ENCODE results near the gene APOC1. TPM values are rescaled to one million over a fixed set of nuclear protein-coding genes. Genes with fewer than 3 reads are reported as not detected.
A peak's percentile ranks its signal among the peaks of the same experiment; 100 is the strongest.

Gene APOC1
- polyA plus RNA-seq, 4 donors = 8.7 to 26.2 (median 10.1) TPM

DNA sequence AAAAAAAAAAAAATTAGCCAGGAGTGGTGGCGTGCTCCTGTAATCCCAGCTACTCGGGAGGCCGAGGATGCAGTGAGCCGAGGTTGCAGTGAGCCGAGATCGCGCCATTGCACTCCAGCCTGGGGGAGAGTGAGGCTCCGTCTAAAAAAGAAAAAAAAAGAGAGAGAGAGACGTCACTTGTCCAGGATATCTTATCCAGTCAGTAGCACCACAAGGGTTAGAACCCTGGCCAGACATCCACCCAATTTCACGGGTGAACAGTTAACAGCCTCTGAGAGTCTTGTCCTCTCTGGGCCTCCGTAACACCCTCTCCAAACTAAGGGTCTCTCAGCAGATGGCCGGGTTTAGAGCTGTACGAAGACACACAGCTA is 39.9 kb downstream of the APOC1 start:
- no peak for DNase-seq (ENCODE audit: low read depth in 4 of 4, low spot score in 2 of 4)

DNA sequence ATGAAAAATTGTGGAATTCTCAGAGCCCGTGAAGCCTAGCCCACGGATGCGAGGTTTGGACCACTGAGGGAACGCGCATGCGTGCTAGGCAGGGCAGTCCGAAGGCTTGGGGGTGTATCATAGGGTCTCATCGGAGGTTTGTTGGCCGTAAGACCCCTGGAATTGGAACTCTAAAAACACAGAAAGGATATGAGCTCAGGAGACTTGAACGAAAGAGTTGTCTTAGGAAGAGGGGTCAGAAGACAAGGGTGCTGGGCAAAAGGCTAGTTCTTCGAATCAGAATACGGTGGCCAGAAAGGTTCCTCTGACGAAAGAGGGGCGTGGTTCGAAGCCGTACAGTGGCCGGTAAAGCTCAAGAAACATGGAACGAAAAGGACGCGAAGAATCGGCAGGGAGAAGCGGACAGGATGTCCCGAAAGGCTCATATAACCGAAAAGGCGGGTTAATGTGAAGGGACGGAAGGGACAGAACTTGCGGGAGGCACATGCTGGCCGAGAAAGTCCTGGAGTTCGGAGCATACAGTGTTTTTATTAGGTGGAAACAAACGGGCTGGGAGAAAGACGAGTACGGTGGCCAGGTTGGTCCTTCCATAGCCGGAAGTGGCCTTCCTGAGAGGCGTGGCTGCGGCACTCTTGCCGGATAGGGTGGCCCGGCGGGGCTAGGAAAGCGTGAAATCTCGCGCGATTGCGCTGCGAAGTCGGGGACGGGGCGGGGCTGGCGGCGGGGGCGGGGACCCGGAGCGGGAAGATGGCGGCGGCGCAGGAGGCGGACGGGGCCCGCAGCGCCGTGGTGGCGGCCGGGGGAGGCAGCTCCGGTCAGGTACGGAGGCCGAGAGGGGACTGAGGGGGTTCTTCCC is 40.5 kb downstream of the APOC1 start, which contains the start of gene CLPTM1:
Gene CLPTM1 (plus strand): TSS at position 732 of the 856 bp plus-strand sequence. CDS start 16 bp downstream, at position 748.
- DNase-seq (ENCODE audit: low read depth in 4 of 4, low spot score in 2 of 4) = peak; percentile 94 to 100 (median 96)

DNA sequence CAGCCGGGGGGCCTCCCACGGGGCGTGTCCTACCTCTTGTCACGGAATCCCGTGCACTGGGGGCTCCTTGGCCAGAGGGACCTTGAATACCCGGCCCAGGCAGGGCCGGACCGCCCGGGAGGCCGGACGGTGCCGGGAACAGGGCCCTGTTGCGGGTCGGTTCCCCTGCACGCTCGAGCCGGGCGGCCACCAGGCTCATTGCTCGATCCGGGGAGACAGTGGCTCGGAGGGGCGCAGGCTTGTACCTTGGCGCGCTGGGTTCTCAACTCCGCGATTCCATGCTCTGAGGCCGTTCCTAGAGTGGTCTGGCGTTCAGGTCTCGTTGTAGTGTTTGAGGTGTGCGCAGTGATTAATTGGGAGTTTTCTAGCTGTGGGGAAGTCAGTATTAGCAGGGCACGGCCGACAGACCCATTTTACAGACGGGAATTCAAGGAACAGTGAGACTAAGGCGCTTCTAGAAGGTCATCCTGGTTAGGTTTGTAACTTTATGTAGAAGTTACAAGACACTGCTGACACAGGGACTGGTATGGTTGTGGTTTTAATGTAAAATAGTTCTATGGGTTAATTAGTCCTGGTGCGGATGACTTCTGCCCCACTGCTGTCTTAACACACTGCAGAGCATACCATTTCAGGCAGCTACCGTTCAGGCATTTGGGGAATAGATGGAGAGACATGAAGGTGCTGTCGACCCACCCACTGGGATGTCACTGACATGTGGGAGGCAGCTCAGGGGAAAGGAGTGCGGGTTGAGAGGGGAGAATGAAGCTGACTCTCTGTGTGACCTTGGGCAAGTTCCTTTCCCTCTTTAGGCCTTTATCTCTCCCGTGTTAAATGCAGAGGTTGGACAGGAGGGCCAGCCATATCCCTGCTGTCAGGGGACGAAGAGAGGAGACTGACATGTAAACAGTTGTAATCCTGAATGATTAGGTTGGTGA is 41.4 kb downstream of the APOC1 start:
- peak in 1 of 4 donors; percentile 5 for DNase-seq (ENCODE audit: low read depth in 4 of 4, low spot score in 2 of 4)

DNA sequence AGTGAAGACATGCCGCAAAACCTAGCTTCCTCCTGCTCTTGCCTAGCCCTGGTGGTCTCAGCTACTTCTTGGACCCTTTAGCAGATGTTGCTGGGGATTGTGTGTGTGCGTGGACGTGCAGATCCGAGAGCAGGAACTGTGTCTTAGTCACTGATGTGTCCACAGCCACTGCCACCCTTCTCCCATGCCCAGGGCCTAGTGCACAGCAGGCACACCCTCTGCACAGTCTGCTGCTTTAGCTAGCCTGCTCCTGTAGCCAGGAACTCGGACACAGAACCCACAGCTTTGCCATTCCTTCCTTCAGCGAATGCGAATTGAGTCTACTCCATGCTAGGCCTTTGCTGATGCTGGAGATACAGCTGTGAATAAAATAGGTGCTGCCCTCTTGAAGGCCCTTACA is 43.1 kb downstream of the APOC1 start:
- DNase-seq (ENCODE audit: low read depth in 4 of 4, low spot score in 2 of 4) = no peak

DNA sequence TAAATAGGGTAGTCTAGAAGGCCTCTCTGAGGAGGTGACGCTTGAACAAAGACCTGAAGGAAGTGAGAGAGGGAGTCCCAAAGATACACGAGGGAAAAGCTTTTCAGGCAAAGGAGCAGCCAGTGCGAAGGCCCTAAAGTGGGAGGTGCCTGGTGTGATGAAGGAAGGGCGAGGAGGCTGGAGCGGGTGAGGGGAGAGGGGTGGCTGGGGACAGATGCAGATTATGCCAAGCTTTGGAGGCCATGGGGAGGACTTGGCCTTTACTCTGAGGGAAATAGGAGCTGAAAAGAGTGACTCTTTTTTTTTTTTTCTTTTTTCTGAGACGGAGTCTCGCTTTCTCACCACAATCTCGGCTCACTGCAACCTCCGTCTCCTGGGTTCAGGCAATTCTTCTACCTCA is 43.7 kb downstream of the APOC1 start:
- DNase-seq (ENCODE audit: low read depth in 4 of 4, low spot score in 2 of 4) = no peak

DNA sequence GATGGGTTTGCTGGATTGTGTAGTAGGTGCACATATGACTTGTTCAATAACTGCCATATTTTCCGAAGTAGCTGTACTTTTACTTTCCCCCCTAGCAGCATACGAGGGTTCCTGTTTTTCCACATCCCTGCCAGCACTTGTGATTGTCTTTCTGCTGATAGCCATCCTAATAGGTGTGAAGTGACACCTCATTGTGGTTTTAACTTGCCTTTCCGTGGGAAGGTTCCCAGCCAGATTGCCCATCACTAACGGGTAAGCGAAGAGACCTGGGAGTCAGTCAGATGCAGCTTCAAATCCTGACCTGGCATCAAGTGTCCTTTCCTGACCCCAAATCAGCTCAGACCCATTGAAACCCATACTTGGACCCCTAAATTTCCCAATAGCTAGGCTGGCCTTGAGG is 45.3 kb downstream of the APOC1 start:
- no peak for DNase-seq (ENCODE audit: low read depth in 4 of 4, low spot score in 2 of 4)

DNA sequence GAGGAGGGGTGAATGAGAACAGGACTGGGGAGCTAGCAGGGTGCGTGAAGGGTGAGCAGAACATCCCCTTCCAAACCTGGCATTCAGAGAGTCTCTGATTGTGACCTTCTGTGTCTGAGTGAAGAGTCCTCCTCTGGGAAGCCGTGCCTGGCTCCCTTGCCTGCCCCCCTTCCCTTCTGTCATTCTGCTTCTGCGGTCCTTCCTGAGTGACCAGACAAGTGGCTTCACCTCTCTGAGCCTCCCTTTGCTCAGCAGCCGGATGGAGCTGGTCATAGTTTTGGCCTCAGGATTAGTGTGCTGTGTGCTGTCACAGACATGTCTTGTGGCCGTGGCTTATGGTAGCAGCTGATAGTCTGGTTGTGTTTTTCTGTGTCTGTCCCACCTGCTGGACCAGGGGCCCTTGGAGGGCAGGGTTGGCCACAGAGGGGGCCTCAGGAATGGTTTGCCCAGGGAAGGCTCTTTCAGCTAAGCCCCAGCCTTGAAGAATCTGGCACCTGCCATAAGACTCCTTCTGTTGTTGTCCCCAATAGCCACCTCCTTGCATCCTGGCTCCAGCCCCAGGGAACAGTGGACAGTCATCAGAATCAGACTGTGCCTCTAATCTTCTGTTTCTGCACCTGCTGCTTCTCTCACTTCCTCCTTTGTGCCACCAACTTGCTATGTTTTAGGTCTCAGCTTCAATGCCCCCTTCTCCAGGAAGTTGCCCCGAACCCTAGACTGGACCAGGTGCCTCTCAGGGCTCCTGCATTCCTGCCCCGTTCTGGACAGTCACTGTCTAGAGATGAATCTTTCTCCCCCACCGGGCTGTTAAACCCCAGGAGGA is 46.7 kb downstream of the APOC1 start:
- DNase-seq (ENCODE audit: low read depth in 4 of 4, low spot score in 2 of 4) = no peak

DNA sequence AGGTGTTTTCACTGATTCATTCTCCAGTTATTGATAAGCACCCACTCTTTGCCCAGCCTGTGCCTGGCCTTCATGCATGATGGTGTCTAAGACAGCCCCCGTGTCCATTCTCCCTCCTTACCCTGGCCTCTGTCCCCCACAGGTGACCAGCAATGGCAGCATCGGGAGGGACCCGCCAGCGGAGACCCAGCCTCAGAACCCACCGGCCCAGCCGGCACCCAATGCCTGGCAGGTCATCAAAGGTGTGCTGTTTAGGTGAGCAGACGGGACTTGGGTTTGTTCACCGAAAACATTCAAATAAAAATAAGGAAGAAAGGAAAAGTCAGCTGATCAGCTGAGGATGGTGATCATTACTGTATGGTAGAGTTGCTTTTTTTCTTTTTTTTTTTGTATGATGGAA is 47.4 kb downstream of the APOC1 start:
- DNase-seq (ENCODE audit: low read depth in 4 of 4, low spot score in 2 of 4) = no peak

DNA sequence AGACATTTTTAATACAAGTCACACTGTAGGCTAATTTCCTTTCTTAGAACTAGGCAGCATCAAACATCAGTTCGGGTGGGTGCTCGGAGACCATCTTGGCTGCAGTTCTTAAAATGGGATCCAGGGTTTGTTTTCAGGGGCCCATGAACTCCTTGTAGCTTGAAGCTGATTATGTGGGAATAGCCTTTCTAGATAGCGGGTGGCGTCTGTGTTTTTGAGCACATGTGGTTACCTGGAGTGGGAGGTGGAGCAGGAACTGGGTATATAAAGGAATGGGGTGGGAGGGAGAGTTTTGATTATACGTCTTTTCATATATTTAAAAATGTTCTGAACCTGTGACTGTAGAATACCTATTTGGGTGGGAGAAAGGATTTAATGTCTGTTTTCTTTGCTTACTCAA is 53.7 kb downstream of the APOC1 start:
- no peak for DNase-seq (ENCODE audit: low read depth in 4 of 4, low spot score in 2 of 4)

DNA sequence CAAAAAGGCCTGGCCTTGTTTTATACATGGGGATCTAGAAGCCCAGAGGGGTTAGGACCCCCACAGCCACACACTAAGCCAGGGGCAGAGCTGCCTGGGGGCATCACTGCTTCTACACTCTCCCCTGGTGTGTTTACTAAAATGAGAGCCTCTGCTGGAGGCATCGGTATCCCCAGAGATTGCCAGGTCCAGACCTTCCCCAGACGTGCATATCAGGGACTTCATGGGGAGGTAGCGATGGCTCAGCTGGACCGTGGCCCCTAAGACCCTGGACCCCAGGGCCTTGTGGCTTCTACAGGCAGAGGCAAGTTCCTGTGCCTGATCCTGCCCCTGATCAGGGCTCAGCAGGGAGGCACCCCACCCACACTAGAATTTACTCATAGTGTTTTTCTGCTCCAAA is 54.3 kb downstream of the APOC1 start:
- DNase-seq (ENCODE audit: low read depth in 4 of 4, low spot score in 2 of 4) = no peak

Other genes starting within 250 kb of the APOC1 start
- gene CEACAM19, start 243.1 kb upstream of the APOC1 start, polyA plus RNA-seq (ENCODE audit: insufficient read length in 4 of 4) = 10 to 100 TPM in 3 of 4 donors, 1 to 10 TPM in 1; 9.1 to 30.9 (median 20.1) TPM
- gene CEACAM16, start 215.5 kb upstream of the APOC1 start, polyA plus RNA-seq (ENCODE audit: insufficient read length in 4 of 4) = not detected
- gene BCL3, start 165.9 kb upstream of the APOC1 start, polyA plus RNA-seq (ENCODE audit: insufficient read length in 4 of 4) = 1 to 10 TPM; 5.3 to 10.0 (median 8.8) TPM
- gene CBLC, start 136.7 kb upstream of the APOC1 start, polyA plus RNA-seq (ENCODE audit: insufficient read length in 4 of 4) = 1 to 10 TPM; 5.0 to 7.8 (median 6.9) TPM
- gene BCAM, start 105.5 kb upstream of the APOC1 start, polyA plus RNA-seq (ENCODE audit: insufficient read length in 4 of 4) = 100 to 1,000 TPM; 409 to 745 (median 689) TPM
- 100 to 1,000 TPM; 150 to 188 (median 163) TPM for gene NECTIN2, start 68.3 kb upstream of the APOC1 start, polyA plus RNA-seq (ENCODE audit: insufficient read length in 4 of 4)
- 10 to 100 TPM; 40.5 to 59.2 (median 49.0) TPM for gene TOMM40, start 23.4 kb upstream of the APOC1 start, polyA plus RNA-seq (ENCODE audit: insufficient read length in 4 of 4)
- gene APOE, start 8.8 kb upstream of the APOC1 start, polyA plus RNA-seq (ENCODE audit: insufficient read length in 4 of 4) = 100 to 1,000 TPM; 315 to 432 (median 415) TPM
- under 1 TPM in 1 of 4 donors, not detected in 3; 0.51 TPM for gene APOC4, start 27.6 kb downstream of the APOC1 start, polyA plus RNA-seq (ENCODE audit: insufficient read length in 4 of 4)
- 10 to 100 TPM in 2 of 4 donors, 1 to 10 TPM in 2; 5.5 to 21.4 (median 8.5) TPM for gene APOC2, start 31.4 kb downstream of the APOC1 start, polyA plus RNA-seq (ENCODE audit: insufficient read length in 4 of 4)
- gene CLPTM1, start 40.8 kb downstream of the APOC1 start, polyA plus RNA-seq (ENCODE audit: insufficient read length in 4 of 4) = 100 to 1,000 TPM; 112 to 140 (median 116) TPM
- 1 to 10 TPM; 4.0 to 7.4 (median 6.8) TPM for gene RELB, start 86.9 kb downstream of the APOC1 start, polyA plus RNA-seq (ENCODE audit: insufficient read length in 4 of 4)
- gene CLASRP, start 124.4 kb downstream of the APOC1 start, polyA plus RNA-seq (ENCODE audit: insufficient read length in 4 of 4) = 10 to 100 TPM; 56.3 to 89.1 (median 73.0) TPM
- gene ZNF296, start 161.9 kb downstream of the APOC1 start, polyA plus RNA-seq (ENCODE audit: insufficient read length in 4 of 4) = 1 to 10 TPM in 3 of 4 donors, under 1 TPM in 1; 0.35 to 2.3 (median 1.6) TPM
- 10 to 100 TPM; 19.2 to 25.0 (median 22.6) TPM for gene GEMIN7, start 164.7 kb downstream of the APOC1 start, polyA plus RNA-seq (ENCODE audit: insufficient read length in 4 of 4)
- gene PPP1R37, start 178.6 kb downstream of the APOC1 start, polyA plus RNA-seq (ENCODE audit: insufficient read length in 4 of 4) = 10 to 100 TPM; 19.4 to 36.6 (median 32.4) TPM
- gene NKPD1, start 246.4 kb downstream of the APOC1 start, polyA plus RNA-seq (ENCODE audit: insufficient read length in 4 of 4) = under 1 TPM; 0.13 to 0.39 (median 0.20) TPM